ENCODE results near the gene RIPPLY1. TPM values are rescaled to one million over a fixed set of nuclear protein-coding genes. Genes with fewer than 3 reads are reported as not detected.

The RIPPLY1 gene
- total RNA-seq, 4 donors from 2014 or later: not detected

DNA sequence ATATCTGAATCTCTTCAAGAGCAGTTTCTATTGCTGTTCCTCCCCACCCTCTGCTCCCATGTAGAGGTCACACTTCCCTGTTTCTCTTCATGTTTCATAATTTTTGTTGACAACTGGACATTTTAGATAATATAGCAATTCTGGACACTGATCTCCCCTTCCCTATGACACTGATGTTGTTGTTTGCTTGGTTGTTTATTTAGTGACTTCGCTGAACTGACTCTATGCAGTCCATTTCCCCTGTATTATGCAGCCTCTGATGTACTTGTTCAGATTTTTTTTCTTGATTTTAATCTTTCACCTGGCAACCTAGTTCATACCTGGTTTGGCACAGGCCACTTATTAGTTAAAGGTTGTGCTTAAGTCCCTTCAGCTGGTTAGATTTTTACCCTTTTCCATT is 46.2 kb upstream of the RIPPLY1 start:
- Histone ChIP-seq H3K27me3 (no peaks in the 10 kb centered on the region), H3K36me3 (peaks cover 0 to 9% (median 0%) of the 10 kb centered on the region in 3 donors), H3K9me3 (no peaks in the 10 kb centered on the region), H3K4me1 (no peaks in the 10 kb centered on the region), H3K4me3 (no peak overlapping the region), H3K27ac (no peak overlapping the region)
- 78 to 92% methylated on average over 1 of the region's 1 CpG for WGBS, 2 donors
- TF ChIP-seq POLR2A (IDR thresholded peaks at IDR 0.05): no peak
- TF ChIP-seq, protein P1, sequence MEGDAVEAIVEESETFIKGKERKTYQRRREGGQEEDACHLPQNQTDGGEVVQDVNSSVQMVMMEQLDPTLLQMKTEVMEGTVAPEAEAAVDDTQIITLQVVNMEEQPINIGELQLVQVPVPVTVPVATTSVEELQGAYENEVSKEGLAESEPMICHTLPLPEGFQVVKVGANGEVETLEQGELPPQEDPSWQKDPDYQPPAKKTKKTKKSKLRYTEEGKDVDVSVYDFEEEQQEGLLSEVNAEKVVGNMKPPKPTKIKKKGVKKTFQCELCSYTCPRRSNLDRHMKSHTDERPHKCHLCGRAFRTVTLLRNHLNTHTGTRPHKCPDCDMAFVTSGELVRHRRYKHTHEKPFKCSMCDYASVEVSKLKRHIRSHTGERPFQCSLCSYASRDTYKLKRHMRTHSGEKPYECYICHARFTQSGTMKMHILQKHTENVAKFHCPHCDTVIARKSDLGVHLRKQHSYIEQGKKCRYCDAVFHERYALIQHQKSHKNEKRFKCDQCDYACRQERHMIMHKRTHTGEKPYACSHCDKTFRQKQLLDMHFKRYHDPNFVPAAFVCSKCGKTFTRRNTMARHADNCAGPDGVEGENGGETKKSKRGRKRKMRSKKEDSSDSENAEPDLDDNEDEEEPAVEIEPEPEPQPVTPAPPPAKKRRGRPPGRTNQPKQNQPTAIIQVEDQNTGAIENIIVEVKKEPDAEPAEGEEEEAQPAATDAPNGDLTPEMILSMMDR (IDR thresholded peaks at IDR 0.05): no peak
- intact Hi-C loops (cut with DNase I): no loop called here
- no peak for DNase-seq

GRCh38 chrX:106948641-106949040 is 45.5 kb upstream of the RIPPLY1 start:
- Histone ChIP-seq H3K27ac (no peak overlapping the region), H3K4me3 (no peak overlapping the region), H3K27me3 (no peaks in the 10 kb centered on the region), H3K4me1 (no peaks in the 10 kb centered on the region), H3K36me3 (peaks cover 0 to 2% (median 0%) of the 10 kb centered on the region in 3 donors), H3K9me3 (no peaks in the 10 kb centered on the region)
- no peak for DNase-seq
- no peak for TF ChIP-seq POLR2A (IDR thresholded peaks at IDR 0.05)
- TF ChIP-seq, protein P1 (IDR thresholded peaks at IDR 0.05): no peak
- intact Hi-C loops (cut with DNase I): no loop called here
- 23 to 75% methylated on average over 3 of the region's 3 CpGs for WGBS, 2 donors

DNA sequence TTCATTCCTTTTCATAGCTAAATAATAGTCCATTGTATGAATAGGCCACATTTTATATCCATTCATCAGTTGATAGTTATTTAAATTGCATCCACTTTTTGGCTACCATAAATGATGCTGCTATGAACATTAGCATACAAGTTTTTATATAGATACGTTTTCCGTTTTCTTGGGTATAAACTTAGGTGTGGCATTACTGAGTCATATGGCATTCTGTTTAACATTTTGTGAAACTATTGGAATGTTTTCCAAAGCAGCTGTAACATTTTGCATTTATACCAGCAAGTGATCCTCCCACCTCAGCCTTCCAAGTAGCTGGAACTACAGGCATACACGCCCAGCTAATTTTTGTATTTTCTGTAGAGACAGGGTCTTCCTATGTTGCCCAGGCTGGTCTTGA is 43.3 kb upstream of the RIPPLY1 start:
- TF ChIP-seq, protein P1 (IDR thresholded peaks at IDR 0.05): no peak
- TF ChIP-seq POLR2A (IDR thresholded peaks at IDR 0.05): no peak
- Histone ChIP-seq H3K9me3 (no peaks in the 10 kb centered on the region), H3K27ac (no peak overlapping the region), H3K27me3 (no peaks in the 10 kb centered on the region), H3K4me1 (no peaks in the 10 kb centered on the region), H3K4me3 (no peak overlapping the region), H3K36me3 (peaks cover 0 to 15% (median 0%) of the 10 kb centered on the region in 3 donors)
- DNase-seq: no peak
- intact Hi-C loops (cut with DNase I): no loop called here
- 78 to 79% methylated on average over 2 to 3 of the region's 3 CpGs for WGBS, 2 donors

DNA sequence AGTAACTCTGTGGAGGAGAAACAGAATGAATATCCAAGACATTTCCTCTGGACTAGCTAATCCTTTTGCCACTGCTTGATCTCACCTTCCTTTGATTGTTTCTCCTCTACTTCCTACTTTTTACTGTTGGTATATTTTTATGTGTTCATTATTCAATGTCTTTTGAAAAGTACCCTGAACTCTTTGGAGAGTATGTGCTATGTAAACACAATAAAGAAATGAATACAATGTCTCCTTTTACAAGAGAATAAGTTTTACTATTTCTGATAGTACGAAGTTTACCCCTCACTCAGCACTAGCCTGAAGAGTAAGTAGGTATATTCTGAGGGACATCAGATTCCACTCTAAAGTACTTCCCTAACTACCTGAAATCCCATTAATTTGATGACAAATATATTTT is 36.9 kb upstream of the RIPPLY1 start:
- Histone ChIP-seq H3K27ac (no peak overlapping the region), H3K4me1 (no peaks in the 10 kb centered on the region), H3K36me3 (peaks cover 0 to 26% (median 0%) of the 10 kb centered on the region in 3 donors), H3K4me3 (no peak overlapping the region), H3K9me3 (no peaks in the 10 kb centered on the region), H3K27me3 (no peaks in the 10 kb centered on the region)
- TF ChIP-seq, protein P1 (IDR thresholded peaks at IDR 0.05): no peak
- no peak for TF ChIP-seq POLR2A (IDR thresholded peaks at IDR 0.05)
- WGBS, 2 donors: 80 to 95% methylated on average over 1 of the region's 1 CpG
- DNase-seq: no peak
- intact Hi-C loops (cut with DNase I): no loop called here

- intact Hi-C loops (cut with DNase I): no loop called here
- TF ChIP-seq POLR2A (IDR thresholded peaks at IDR 0.05): no peak
- TF ChIP-seq, protein P1 (IDR thresholded peaks at IDR 0.05): no peak
- Histone ChIP-seq H3K36me3 (peaks cover 0 to 26% (median 0%) of the 10 kb centered on the region in 3 donors), H3K4me3 (no peak overlapping the region), H3K4me1 (no peaks in the 10 kb centered on the region), H3K27me3 (no peaks in the 10 kb centered on the region), H3K9me3 (no peaks in the 10 kb centered on the region), H3K27ac (no peak overlapping the region)
- WGBS, 2 donors: 83 to 86% methylated on average over 1 to 3 of the region's 3 CpGs
- no peak for DNase-seq
Observed at GRCh38 chrX:106939566-106939965, 36.4 kb upstream of the RIPPLY1 start.
